K562 (cell line): ENCODE data around the gene NMT2. TPM values are rescaled to one million over a fixed set of nuclear protein-coding genes. Genes with fewer than 3 reads are reported as not detected.

Experiments used
- ATAC-seq: fragments of 200-7000 bp; cut with Tn5 transposase; 3 replicates; pipeline ENCODE4 v1.9.1; 2020; ENCODE audit warnings: moderate library complexity
- BruUV-seq: library from RNA; stranded (reverse); fragments of 400-500 nt; replicated peaks from 2 replicates; lab custom pipeline; 2021; lab: Mats Ljungman, UMichigan
- CTCF ChIA-PET: fragments of 300-600 bp; formaldehyde crosslinking; extraction: SDS; loops from one replicate; lab custom pipeline; 2021; ENCODE audit warnings: low intra/inter-chr PET ratio; lab: Yijun Ruan, JAX
- POLR2A ChIA-PET: fragments of 300-600, 350-650 bp; sonication (Branson Sonifier 250); formaldehyde crosslinking; extraction: SDS; loops from one replicate; lab custom pipeline; 2021; ENCODE audit warnings: antibody characterized with exemption, inconsistent platforms; lab: Yijun Ruan, JAX
- DNase-seq, 4 experiments: peaks; one replicate each; pipeline versions ENCODE4 v3.0.0 to v3.0.0-alpha.2; 2011 to 2018; ENCODE audit warnings: low spot score in 3 of 4, mixed read lengths in 3 of 4; ENCODE audit errors: extremely low read depth in 1 of 4
- FAIRE-seq: peaks from 2 replicates; lab custom pipeline; 2011; peaks lifted over from hg19 to GRCh38; lab: Jason Lieb, UNC
- H2AFZ ChIP-seq: 2 replicates; pipeline ENCODE4 v1.6.0; 2011; ENCODE audit warnings: low read depth, low read length, control low read depth, inconsistent platforms
- H3K27ac ChIP-seq: fragments of 200-600 bp; 3 replicates; pipeline ENCODE4 v1.8.0; 2011; ENCODE audit warnings: low read depth, mild to moderate bottlenecking, control low read depth, inconsistent platforms, low read length, moderate library complexity, mixed read lengths; ENCODE audit errors: extremely low read depth
- H3K27me3 ChIP-seq, 2 experiments: fragments of 300-600 bp in 1 of 2; 2 replicates in 1 of 2; 3 replicates in 1 of 2; pipeline versions ENCODE4 v1.6.0 to v1.8.0; 2011; ENCODE audit warnings: inconsistent platforms in 2 of 2, low read length in 2 of 2, mild to moderate bottlenecking in 1 of 2, mixed read lengths in 1 of 2, moderate library complexity in 1 of 2; ENCODE audit not compliant: control insufficient read depth in 2 of 2, insufficient read depth in 2 of 2
- H3K36me3 ChIP-seq: fragments of 300-600 bp; 3 replicates; pipeline ENCODE4 v1.8.0; 2011; ENCODE audit warnings: mild to moderate bottlenecking, low read length, inconsistent platforms; ENCODE audit not compliant: control insufficient read depth, insufficient read depth
- H3K4me1 ChIP-seq, 2 experiments: fragments of 200-600 bp in 1 of 2; replicated peaks in 1 of 2; 2 replicates in 1 of 2; 3 replicates in 1 of 2; pipeline versions ENCODE4 v1.5.1 to v1.8.0; 2011; ENCODE audit warnings: inconsistent platforms in 2 of 2, low read length in 2 of 2, mild to moderate bottlenecking in 1 of 2, mixed read lengths in 1 of 2, moderate library complexity in 1 of 2; ENCODE audit not compliant: control insufficient read depth in 2 of 2, insufficient read depth in 2 of 2
- H3K4me2 ChIP-seq: 2 replicates; pipeline ENCODE4 v1.6.1; 2011; ENCODE audit warnings: low read length, control low read depth, inconsistent platforms, mixed read lengths; ENCODE audit not compliant: insufficient read depth
- H3K4me3 ChIP-seq: fragments of 200-600 bp; sonication (generic), shearing (Covaris generic); 2 replicates; pipeline ENCODE4 v1.5.1; 2016; ENCODE audit warnings: control low read depth, inconsistent platforms
- H3K79me2 ChIP-seq: fragments of 200-600 bp; 3 replicates; pipeline ENCODE4 v1.8.0; 2011; ENCODE audit warnings: low read length, inconsistent platforms; ENCODE audit not compliant: control insufficient read depth, insufficient read depth
- H3K9ac ChIP-seq, 2 experiments: 2 replicates each; pipeline versions ENCODE4 v1.6.0 to v1.6.1; 2011; ENCODE audit warnings: low read depth in 2 of 2, low read length in 2 of 2, control low read depth in 1 of 2, inconsistent platforms in 1 of 2, mild to moderate bottlenecking in 1 of 2, mixed read lengths in 1 of 2; ENCODE audit not compliant: insufficient read depth in 1 of 2
- H3K9me1 ChIP-seq: one replicate; pipeline ENCODE4 v1.6.0; 2011; ENCODE audit warnings: inconsistent platforms, mild to moderate bottlenecking, low read length, moderate library complexity; ENCODE audit not compliant: control insufficient read depth, insufficient read depth
- H3K9me3 ChIP-seq: replicated peaks from 2 replicates; pipeline ENCODE4 v1.5.1; 2011; ENCODE audit warnings: low read depth, low read length, inconsistent platforms; ENCODE audit not compliant: control insufficient read depth, insufficient read depth
- H4K20me1 ChIP-seq: replicated peaks from 2 replicates; pipeline ENCODE4 v1.6.1; 2011; ENCODE audit warnings: low read length, inconsistent platforms, mixed read lengths; ENCODE audit not compliant: control insufficient read depth, insufficient read depth
- CHD1 ChIP-seq: fragments of 200-600 bp; sonication (generic); IDR thresholded peaks from one replicate; pipeline ENCODE4 v1.6.1; 2012; ENCODE audit warnings: mild to moderate bottlenecking, moderate library complexity, low read length, inconsistent platforms
- CTBP1 ChIP-seq: fragments of 450-650 bp; IDR thresholded peaks from 2 replicates; pipeline ENCODE4 v1.6.1; 2016; ENCODE audit warnings: borderline replicate concordance
- CXXC5 ChIP-seq: fragments of 250-450 bp; sonication (Bioruptor Pico); IDR thresholded peaks from 2 replicates; pipeline ENCODE4 v1.8.0; 2022; ENCODE audit warnings: inconsistent platforms, mild to moderate bottlenecking, moderate library complexity
- FOSL1 ChIP-seq: fragments of 200-800 bp; sonication (Bioruptor generic); conservative IDR thresholded peaks from 2 replicates; pipeline ENCODE4 v1.6.1; 2016; ENCODE audit warnings: missing genetic modification characterization, missing compliant biosample characterization
- L3MBTL2 ChIP-seq: fragments of 450-650 bp; IDR thresholded peaks from 2 replicates; pipeline ENCODE4 v1.6.1; 2016; ENCODE audit warnings: mild to moderate bottlenecking, moderate library complexity
- MYBL2 ChIP-seq, 2 experiments: fragments of 450-650 bp in 1 of 2; sonication (generic) in 1 of 2; formaldehyde crosslinking in 1 of 2; IDR thresholded peaks; 2 replicates each; pipeline versions ENCODE4 v1.6.1 to v1.8.1; 2017 to 2022; ENCODE audit warnings: borderline replicate concordance in 1 of 2, inconsistent platforms in 1 of 2, low read depth in 1 of 2, mild to moderate bottlenecking in 1 of 2, missing genetic modification reagents in 1 of 2, moderate library complexity in 1 of 2
- NFE2L1 ChIP-seq: fragments of 450-650 bp; IDR thresholded peaks from 2 replicates; pipeline ENCODE4 v1.6.1; 2016; ENCODE audit warnings: missing genetic modification characterization, low read depth, mild to moderate bottlenecking, missing compliant biosample characterization, moderate library complexity, borderline replicate concordance
- PTRF ChIP-seq: fragments of 450-650 bp; IDR thresholded peaks from 2 replicates; pipeline ENCODE4 v1.6.1; 2016; ENCODE audit warnings: mild to moderate bottlenecking, missing genetic modification characterization, missing compliant biosample characterization
- STAT5B ChIP-seq: fragments of 250-450 bp; sonication (Bioruptor Pico); IDR thresholded peaks from 2 replicates; pipeline ENCODE4 v1.8.0; 2021; ENCODE audit warnings: mild to moderate bottlenecking, inconsistent platforms
- XRCC3 ChIP-seq: fragments of 450-650 bp; IDR thresholded peaks from 2 replicates; pipeline ENCODE4 v1.6.1; 2017; ENCODE audit warnings: mild to moderate bottlenecking, moderate library complexity
- ZNF239 ChIP-seq: fragments of 250-450 bp; sonication (Bioruptor Pico); IDR thresholded peaks from 2 replicates; pipeline ENCODE4 v1.4.0; 2020; ENCODE audit warnings: mild to moderate bottlenecking
- ZNF583 ChIP-seq: fragments of 250-450 bp; sonication (Bioruptor Pico); IDR thresholded peaks from 2 replicates; pipeline ENCODE4 v1.4.0; 2020
- WGBS: fragments of 100-300 bp; shearing (Covaris generic); methylation state at CpG from one replicate; pipeline ENCODE4 v1.1.6; 2016; ENCODE audit warnings: low coverage, mixed read lengths; ENCODE audit not compliant: insufficient coverage; ENCODE audit errors: missing lambda C conversion rate; 5-methylcytosine and 5-hydroxymethylcytosine counted together
- in situ Hi-C: fragments of 300-500 bp; cut with MboI; formaldehyde crosslinking; loops from 4 replicates; pipeline ENCODE4 v1.15.0; 2018; ENCODE audit warnings: inconsistent platforms, mixed read lengths
- intact Hi-C: fragments of 100-400 bp; cut with micrococcal nuclease; formaldehyde crosslinking; loops from 2 replicates; pipeline ENCODE4 v1.14.2; 2022
- polyA plus RNA-seq, 8 experiments: library from polyadenylated mRNA; depleted of rRNA in 4 of 8; stranded (reverse) in 5 of 8; unstranded in 3 of 8; fragments of >200 nt; fragmentation: Nextera tagmentation in 2 of 8; fragmentation: Illumina TruSeq in 1 of 8; extraction: Ambion mirVana in 2 of 8; extraction: Trizol in 1 of 8; gene quantifications; 2 replicates each; pipeline versions ENCODE4 v1.2.1 to v1.2.3, GENCODE V29; 2011 to 2014; ENCODE audit warnings: inconsistent platforms in 1 of 8, missing spikeins in 1 of 8
- total RNA-seq, 7 experiments: library from RNA; depleted of rRNA in 6 of 7; stranded (reverse); fragments of >200 nt in 6 of 7; fragmentation: Illumina TruSeq in 2 of 7; extraction: Trizol in 2 of 7; gene quantifications; 2 replicates each; pipeline versions ENCODE4 v1.2.1 to v1.2.3, GENCODE V29; 2011 to 2021; ENCODE audit warnings: low replicate concordance in 1 of 7
- TF ChIP-seq, protein P1 (sequence below): sonication (generic); formaldehyde crosslinking; IDR thresholded peaks from 2 replicates; pipeline ENCODE4 v1.8.0; 2023; ENCODE audit warnings: mild to moderate bottlenecking, missing genetic modification reagents
- TF ChIP-seq, protein P2 (sequence below): fragments of 450-650 bp; IDR thresholded peaks from 2 replicates; pipeline ENCODE4 v1.6.1; 2016; ENCODE audit warnings: antibody characterized with exemption
- TF ChIP-seq, protein P3 (sequence below): fragments of 450-650 bp; IDR thresholded peaks from 2 replicates; pipeline ENCODE4 v1.6.1; 2016; ENCODE audit warnings: low read depth, mild to moderate bottlenecking, moderate library complexity
- TF ChIP-seq, protein P4 (sequence below): sonication (generic); formaldehyde crosslinking; IDR thresholded peaks from 2 replicates; pipeline ENCODE4 v1.8.1; 2022; ENCODE audit warnings: missing genetic modification reagents

NMT2 gene
- total and polyA plus RNA-seq, 9 of the 15 experiments (the other 6 are each of a cell fraction or from before 2014, with no cell fraction given), result 5.2 to 15.9 (median 10.8) TPM

DNA sequence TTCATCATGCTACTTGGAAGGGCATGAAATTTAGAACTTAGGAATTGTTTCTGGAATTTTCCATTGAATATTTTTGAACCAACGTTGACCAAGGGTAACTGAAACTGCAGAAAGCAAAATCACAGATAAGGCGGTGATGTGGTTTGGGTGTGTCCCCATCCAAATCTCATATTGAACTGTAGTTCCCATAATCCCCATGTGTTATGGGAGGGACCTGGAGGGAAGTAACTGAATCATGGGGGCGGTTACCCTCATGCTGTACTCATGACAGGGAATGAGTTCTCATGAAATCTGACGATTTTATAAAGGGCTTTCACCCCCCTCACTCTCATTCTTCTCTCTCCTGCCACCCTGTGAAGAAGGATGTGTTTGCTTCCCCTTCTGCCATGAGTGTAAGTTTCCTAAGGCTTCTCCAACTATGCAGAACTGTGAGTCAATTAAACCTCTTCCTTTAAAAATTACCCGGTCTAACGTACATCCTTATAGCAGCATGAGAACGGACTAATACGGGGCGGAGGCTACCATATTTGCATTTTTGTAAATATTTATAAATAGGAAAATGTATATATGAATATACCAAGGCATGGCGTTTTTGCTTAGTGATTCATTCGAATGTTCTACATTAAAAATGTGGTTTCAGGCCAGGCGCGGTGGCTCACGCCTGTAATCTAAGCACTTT is 12.4 kb downstream of the NMT2 start:
- peak; percentile 56 for FAIRE-seq
- in situ Hi-C loops, result no loop called here
- CTCF ChIA-PET, result no interaction called here
- TF ChIP-seq MYBL2 (IDR thresholded peaks at IDR 0.05; ENCODE audit: low read depth), result no peak
- TF ChIP-seq MYBL2 (CRISPR knock-in tag; IDR thresholded peaks at IDR 0.05; ENCODE audit: borderline replicate concordance), result no peak
- no peak for TF ChIP-seq ZNF583 (CRISPR knock-in tag)
- TF ChIP-seq CTBP1, result peak; percentile 61
- TF ChIP-seq, protein P1, sequence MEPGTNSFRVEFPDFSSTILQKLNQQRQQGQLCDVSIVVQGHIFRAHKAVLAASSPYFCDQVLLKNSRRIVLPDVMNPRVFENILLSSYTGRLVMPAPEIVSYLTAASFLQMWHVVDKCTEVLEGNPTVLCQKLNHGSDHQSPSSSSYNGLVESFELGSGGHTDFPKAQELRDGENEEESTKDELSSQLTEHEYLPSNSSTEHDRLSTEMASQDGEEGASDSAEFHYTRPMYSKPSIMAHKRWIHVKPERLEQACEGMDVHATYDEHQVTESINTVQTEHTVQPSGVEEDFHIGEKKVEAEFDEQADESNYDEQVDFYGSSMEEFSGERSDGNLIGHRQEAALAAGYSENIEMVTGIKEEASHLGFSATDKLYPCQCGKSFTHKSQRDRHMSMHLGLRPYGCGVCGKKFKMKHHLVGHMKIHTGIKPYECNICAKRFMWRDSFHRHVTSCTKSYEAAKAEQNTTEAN (CRISPR knock-in tag), result no peak
- 0 out of 2 replicates have a peak, but pooled peaks have one; percentile 12 for TF ChIP-seq FOSL1 (tag)
- TF ChIP-seq CHD1, result no peak
- no peak for TF ChIP-seq ZNF239 (CRISPR knock-in tag)
- no peak for TF ChIP-seq NFE2L1 (tag)
- peak; percentile 56 for TF ChIP-seq L3MBTL2
- TF ChIP-seq XRCC3, result no peak
- TF ChIP-seq, protein P2, sequence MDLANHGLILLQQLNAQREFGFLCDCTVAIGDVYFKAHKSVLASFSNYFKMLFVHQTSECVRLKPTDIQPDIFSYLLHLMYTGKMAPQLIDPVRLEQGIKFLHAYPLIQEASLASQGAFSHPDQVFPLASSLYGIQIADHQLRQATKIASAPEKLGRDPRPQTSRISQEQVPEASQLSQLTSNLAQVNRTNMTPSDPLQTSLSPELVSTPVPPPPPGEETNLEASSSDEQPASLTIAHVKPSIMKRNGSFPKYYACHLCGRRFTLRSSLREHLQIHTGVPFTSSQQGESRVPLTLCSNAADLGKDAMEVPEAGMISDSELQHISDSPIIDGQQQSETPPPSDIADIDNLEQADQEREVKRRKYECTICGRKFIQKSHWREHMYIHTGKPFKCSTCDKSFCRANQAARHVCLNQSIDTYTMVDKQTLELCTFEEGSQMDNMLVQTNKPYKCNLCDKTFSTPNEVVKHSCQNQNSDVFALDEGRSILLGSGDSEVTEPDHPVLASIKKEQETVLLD, result no peak
- TF ChIP-seq STAT5B (CRISPR knock-in tag), result no peak
- TF ChIP-seq PTRF (tag), result no peak
- TF ChIP-seq, protein P3, sequence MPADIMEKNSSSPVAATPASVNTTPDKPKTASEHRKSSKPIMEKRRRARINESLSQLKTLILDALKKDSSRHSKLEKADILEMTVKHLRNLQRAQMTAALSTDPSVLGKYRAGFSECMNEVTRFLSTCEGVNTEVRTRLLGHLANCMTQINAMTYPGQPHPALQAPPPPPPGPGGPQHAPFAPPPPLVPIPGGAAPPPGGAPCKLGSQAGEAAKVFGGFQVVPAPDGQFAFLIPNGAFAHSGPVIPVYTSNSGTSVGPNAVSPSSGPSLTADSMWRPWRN, result no peak
- TF ChIP-seq, protein P4, sequence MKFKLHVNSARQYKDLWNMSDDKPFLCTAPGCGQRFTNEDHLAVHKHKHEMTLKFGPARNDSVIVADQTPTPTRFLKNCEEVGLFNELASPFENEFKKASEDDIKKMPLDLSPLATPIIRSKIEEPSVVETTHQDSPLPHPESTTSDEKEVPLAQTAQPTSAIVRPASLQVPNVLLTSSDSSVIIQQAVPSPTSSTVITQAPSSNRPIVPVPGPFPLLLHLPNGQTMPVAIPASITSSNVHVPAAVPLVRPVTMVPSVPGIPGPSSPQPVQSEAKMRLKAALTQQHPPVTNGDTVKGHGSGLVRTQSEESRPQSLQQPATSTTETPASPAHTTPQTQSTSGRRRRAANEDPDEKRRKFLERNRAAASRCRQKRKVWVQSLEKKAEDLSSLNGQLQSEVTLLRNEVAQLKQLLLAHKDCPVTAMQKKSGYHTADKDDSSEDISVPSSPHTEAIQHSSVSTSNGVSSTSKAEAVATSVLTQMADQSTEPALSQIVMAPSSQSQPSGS (CRISPR knock-in tag), result no peak
- no peak for TF ChIP-seq CXXC5 (CRISPR knock-in tag)

More for the DNA sequence above, 12.4 kb downstream of the NMT2 start:
- POLR2A ChIA-PET, result no interaction called here
- no peaks in the 10 kb centered on the region for H3K79me2 ChIP-seq
- peaks cover 3% of the 10 kb centered on the region; the same call in 1 of the 2 replicates for H4K20me1 ChIP-seq
- intact Hi-C loops, result no loop called here
- peaks cover 0 to 5% of the 10 kb centered on the region in 2 experiments; a peak in 1 of 5 replicates for H3K4me1 ChIP-seq
- H3K27ac ChIP-seq, result no peak overlapping the region
- H3K27me3 ChIP-seq, result no peaks in the 10 kb centered on the region
- no peak overlapping the region; the same call in 1 of the 2 replicates for H3K4me2 ChIP-seq
- no peak overlapping the region for H3K9ac ChIP-seq
- ATAC-seq (peak; percentile 75), DNase-seq (peak in 1 of 4 experiments; percentile 26)
- no peaks in the 10 kb centered on the region for H3K36me3 ChIP-seq
- H2AFZ ChIP-seq, result no peak overlapping the region
- H3K9me1 ChIP-seq, result no peaks in the 10 kb centered on the region
- no TSS peak for BruUV-seq
- no peaks in the 10 kb centered on the region for H3K9me3 ChIP-seq
- 55% methylated on average over 14 of the region's 14 CpGs for WGBS
- H3K4me3 ChIP-seq, result no peak overlapping the region
